Measurements from ENCODE around the gene GPR33. TPM values are rescaled to one million over a fixed set of nuclear protein-coding genes. Genes with fewer than 3 reads are reported as not detected.
"Not testable (repeated sequence)": the region's sequence is repeated elsewhere in the genome, so short reads cannot be mapped to it uniquely, and the experiment has no call there.

The GPR33 gene
- polyA plus RNA-seq, 4 donors: not detected

DNA sequence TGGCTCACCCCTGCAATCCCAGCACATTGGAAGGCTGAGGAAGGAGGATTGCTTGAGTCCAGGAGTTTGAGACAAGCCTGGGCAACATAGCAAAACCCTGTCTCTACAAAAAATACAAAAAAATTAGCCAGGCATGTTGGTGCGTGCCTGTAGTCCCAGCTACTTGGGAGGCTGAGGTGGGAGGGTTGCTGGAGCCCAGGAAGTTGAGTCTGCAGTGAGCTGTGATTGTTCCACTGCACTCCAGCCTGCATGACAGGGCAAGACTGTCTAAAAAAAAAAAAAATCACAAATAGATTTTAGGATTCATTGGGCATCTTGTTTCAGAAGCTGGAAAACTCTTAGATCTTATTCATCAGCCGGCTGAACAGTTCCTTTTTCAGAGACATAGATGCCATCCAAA, 25.4 kb downstream of the GPR33 start:
- not testable (repeated sequence) for DNase-seq (ENCODE audit: low read depth in 4 of 4, low spot score in 2 of 4)

DNA sequence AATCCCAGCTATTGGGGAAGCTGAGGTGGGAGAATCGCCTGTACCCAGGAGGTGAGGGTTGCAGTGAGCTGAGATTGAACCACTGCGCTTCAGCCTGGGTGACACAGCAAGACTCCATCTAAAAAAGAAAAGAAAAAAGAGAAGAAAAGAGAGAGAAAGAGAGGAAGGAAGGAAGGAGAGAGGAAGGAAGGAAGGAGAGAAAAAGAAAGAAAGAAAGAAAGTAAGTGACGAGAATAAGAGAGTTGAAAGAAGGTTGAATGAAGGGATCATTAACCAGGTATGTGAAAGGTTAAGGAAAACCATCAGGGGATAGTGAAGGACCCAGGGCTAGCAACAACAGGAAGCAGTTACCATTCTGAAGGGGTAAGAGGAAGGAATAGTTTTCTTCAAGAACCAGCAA, 26.3 kb downstream of the GPR33 start:
- DNase-seq (ENCODE audit: low read depth in 4 of 4, low spot score in 2 of 4): no peak

DNA sequence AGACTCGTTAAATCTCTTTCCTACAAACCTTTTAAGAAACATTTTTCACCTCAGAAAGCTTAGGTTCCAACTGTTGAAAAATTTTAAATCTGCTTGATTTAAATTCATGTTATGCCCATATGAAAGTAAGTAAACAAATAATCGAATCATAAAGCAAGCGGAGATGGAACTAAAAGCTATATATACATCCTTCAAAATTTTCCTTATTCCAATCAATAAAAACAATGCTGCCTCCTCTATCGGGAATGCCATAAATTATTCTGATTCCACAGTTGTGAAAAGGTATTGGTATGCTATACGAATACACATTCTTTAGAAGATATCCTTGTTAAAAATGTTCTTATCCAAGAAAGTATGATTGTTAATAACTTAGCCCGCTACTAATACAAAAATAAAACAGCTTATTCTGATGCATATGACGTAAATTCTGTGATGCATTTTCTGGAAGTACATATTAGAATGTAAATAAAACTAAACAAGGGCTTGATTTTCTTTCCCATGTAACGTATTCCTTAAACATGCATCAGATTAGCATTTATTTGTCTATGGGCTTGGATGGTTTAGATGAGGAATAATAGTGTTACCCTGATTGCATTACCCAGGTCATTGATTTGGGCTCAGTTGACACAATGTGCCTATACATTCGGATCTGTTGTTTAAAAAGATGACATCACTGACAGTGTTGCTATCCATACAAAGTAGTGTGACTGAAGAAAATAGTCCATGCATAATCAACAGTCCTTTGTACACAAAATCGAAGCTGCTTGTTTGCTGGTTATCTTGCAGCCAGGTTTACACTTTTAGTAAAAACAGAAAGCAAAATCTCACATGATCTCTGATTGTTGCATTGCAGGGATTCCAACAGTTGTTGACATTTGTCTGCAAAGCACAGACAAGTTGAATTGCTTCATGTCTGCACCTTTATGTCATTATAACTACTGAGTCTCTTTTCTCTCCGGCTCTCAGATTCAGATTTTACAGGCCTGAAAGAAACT, 29.9 kb downstream of the GPR33 start:
- no peak for DNase-seq (ENCODE audit: low read depth in 4 of 4, low spot score in 2 of 4)

DNA sequence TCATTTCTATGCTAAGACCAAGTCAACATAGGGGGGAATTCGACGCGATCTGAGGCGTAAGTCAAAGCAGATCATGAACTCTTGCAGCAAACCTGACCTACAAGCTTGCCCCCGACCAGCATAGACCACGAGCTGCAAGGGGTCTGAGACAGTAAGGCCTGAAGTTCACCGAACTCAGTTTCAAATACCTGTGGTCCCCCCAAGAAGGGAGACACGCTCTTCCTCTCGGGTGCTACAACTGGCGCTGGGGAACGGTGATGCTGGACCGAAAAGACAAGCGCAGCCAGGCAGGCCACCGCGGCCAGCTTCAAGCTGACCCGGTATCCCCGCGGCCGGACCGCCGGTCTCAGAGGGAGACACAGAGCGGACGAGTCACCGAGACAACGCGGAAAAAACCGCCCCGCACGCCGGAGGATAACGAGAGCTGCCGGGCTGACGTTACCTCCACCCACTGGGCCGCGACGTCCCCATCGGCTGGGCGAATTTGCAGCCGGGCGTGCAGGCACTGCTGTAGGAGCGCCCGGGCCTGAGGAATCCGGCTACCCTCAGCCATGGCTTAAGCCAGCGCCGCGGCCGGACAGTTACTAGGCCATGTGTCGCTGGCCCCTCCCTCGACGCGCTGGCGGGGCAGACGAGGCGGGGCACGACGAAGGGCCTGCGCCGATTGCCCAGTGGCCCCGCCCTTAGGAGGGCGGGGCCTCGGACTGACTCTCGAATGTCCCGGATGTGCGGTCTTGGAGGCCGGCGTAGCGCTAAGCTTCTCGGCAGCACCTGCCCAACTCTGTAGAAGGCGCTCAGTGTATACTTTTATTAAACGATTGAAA, 30.8 kb downstream of the GPR33 start, which contains the start of gene DTD2:
TSS of gene DTD2 (minus strand) at position 666 of the 824 bp plus-strand sequence. CDS start at position 553, 113 bp downstream.
- peak; percentile 86 to 97 (median 93) for DNase-seq (ENCODE audit: low read depth in 4 of 4, low spot score in 2 of 4)

DNA sequence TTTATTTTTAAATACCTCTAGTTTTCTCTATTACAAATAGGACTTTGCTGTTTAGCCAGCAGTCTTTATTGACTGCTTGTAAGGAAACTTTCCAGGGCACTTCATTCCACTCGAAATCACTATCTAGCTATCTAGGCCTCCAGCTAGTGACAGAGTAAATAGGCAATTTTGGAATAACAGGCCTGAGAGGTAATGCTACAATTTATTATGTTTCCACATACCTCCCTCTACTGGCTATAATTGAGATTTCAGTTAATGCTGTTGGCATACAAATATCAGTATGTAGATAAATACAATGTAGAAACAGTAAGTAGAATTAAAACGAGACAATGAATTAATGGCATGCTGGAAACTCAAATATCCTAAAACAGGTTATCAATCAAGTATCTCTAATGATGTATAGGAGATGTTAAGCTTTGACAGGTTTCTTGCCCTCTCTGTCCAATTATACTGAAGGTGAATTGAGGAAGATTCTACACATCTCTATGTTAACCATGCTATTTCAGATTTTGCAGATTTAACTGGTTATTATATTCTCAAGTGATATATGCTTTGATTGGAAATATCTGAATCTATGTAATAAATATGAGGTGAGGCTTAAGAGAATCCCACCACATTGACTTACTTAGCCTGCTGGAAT, 37.7 kb downstream of the GPR33 start:
- DNase-seq (ENCODE audit: low read depth in 4 of 4, low spot score in 2 of 4): no peak

DNA sequence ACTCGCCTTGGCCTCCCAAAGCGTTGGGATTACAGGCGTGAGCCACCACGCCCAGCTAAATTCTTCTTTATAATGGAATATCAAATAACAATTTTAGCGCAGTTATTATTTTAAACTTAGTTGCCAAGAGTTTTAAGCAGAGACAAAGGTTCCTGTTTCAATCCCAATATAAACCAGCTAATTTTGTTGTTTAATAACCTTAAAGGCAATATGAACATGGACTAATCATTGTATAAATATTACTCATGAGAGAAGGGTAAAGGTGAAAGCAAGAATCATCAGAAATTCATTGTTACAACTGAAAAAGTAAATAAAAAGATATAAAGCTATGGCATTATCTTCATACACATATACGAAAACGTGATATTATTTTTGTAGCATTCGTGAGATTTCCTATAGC, 38.7 kb downstream of the GPR33 start:
- no peak for DNase-seq (ENCODE audit: low read depth in 4 of 4, low spot score in 2 of 4)

DNA sequence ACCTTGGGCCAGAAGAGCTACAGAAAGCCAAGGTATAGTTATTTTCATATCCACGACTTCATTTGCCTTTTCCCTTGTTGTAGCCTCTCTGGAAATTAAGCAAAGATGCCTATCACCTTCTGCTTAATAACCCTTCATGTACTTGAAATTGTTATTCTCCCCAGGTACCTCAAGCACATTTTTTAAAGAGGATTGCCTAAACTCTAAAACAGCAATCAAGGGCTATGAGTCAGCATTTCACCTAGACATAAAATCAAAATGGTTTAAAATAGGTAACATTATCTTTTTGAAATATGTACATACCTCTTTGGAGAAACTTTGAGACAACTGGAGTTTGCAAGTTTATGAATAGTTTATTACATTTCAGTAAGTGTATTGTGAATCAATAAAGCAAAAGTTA, 42.1 kb downstream of the GPR33 start:
- DNase-seq (ENCODE audit: low read depth in 4 of 4, low spot score in 2 of 4): no peak

DNA sequence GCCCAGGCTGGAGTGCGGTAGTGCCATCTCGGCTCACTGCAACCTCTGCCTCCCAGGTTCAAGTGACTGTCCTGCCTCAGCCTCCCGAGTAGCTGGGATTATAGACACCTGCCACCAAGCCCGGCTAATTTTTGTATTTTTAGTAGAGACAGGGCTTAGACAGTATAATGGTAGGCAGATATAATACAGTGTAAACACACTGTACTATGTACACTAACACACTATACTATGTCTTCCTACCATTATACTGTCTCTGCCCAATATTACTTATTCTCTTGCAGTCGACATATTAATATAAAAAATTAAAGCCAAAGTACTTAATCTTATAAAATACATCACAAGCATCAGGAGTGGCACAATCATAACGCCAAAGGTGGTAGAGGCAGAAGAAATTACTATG, 45.6 kb downstream of the GPR33 start:
- no peak for DNase-seq (ENCODE audit: low read depth in 4 of 4, low spot score in 2 of 4)

DNA sequence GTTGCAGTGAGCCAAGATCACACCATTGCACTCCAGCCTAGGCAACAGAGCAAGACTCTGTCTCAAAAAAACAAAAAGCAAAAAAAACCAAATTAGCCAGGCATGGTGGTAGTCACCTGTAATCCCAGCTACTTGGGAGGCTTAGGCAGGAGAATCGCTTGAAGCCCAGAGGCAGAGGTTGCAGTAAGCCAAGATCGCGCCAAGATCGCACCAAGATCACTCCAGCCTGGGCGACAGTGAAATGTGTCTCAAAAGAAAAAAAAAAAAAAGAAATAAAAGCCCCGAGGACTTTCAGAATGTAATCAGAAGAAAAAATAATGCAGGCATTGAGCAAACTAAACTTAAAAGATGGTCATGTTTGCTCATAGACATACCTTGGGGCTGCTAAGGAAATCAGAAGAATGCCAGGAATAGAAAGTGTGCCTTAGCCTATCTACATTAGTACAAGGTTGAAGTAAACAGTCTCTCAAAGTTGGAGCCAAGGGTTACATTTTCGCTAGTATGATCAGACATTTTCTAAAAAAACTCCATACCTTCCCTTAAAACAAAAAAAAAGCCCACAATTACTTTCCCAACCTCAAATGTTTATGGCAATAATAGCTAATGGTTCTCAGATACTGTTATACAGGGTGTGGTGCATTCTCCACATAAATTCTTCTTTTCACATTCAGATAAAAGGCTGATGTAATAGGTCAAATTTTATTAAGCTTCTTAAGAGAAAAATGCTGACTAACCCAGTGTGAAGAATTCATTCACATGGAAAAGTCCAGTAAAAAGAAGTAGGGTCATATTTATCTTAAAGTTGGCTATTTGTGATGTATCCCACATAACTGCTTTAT, 46.3 kb downstream of the GPR33 start:
- no peak for DNase-seq (ENCODE audit: low read depth in 4 of 4, low spot score in 2 of 4)

DNA sequence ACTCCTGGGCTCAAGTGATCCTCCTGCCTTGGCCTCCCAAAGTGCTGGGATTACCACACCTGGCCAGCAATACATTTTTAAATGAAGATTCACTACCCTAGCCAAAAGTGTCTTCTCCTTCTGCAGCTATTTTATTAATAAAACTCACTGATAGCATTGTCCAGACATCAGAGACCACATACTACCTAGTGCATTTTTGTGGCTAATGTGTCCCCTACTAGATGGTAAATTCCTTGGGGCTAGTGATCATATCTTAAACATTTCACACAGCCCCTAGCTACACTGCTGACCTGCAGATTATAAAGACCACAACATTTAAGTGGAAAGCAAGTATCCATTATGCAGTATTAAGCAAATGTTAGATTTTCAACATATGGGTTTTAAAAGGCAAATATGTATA, 47.6 kb downstream of the GPR33 start:
- no peak for DNase-seq (ENCODE audit: low read depth in 4 of 4, low spot score in 2 of 4)

DNA sequence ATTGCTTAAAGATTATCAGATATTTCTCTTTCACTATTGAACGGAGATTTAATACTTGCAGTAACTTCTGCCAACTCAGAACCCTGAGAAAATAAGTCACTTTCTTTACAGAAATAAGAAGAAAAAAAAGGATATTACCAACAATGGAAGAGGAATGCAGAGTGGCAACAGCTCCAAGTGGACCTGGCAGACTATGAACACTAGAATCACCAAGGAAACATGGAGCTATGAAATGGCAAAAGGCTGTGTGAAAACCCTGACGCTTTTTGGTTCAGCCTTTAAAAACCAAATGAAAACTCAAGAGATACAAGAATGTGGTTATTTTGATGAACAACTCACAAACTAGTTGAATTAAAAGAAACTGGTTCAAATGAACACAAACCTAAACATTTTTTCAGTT, 48.3 kb downstream of the GPR33 start:
- DNase-seq (ENCODE audit: low read depth in 4 of 4, low spot score in 2 of 4): no peak

DNA sequence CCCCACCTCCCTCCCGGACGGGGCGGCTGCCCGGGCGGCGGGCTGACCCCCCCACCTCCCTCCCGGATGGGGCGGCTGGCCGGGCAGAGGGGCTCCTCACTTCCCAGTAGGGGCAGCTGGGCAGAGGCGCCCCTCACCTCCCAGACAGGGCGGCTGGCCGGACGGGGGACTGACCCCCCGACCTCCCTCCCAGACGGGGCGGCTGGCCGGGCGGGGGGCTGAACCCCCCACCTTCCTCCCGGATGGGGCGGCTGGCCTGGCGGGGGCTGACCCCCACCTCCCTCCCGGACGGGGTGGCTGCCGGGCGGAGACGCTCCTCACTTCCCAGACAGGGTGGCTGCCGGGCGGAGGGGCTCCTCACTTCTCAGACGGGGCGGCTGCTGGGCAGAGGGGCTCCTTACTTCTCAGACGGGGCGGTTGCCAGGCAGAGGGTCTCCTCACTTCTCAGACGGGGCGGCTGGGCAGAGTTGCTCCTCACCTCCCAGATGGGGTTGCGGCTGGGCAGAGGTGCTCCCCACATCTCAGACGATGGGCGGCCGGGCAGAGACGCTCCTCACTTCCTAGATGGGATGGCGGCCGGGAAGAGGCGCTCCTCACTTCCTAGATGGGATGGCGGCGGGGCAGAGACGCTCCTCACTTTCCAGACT, 50.7 kb downstream of the GPR33 start:
- not testable (repeated sequence) for DNase-seq (ENCODE audit: low read depth in 4 of 4, low spot score in 2 of 4)

DNA sequence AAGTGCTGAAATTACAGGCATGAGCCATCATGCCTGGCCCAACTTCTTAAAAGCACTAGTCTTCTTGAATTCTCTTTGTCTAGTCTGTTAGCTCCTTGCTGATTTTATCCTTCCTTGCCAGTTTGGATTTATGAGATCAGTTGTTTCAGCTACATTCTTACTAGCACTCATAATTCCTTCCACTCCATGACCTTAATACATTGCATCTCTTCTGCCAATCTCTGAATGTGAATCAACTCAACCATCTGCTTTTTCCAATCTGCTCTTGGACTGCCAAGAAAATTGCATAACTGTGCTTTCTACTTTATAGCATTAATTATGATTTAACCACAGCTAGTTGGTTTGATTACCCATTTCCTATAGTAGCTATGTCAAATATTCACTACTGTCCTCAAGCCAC, 52.6 kb downstream of the GPR33 start:
- DNase-seq (ENCODE audit: low read depth in 4 of 4, low spot score in 2 of 4): no peak

Other genes starting within 250 kb of the GPR33 start
- gene HEATR5A, start 67.5 kb downstream of the GPR33 start, polyA plus RNA-seq (ENCODE audit: insufficient read length in 4 of 4): 10 to 100 TPM; 16.9 to 19.4 (median 17.8) TPM
- gene DTD2, start 30.5 kb downstream of the GPR33 start, polyA plus RNA-seq (ENCODE audit: insufficient read length in 4 of 4): 10 to 100 TPM; 18.3 to 21.5 (median 19.0) TPM
- 10 to 100 TPM; 13.3 to 18.5 (median 15.8) TPM for gene NUBPL, start 73.4 kb upstream of the GPR33 start, polyA plus RNA-seq (ENCODE audit: insufficient read length in 4 of 4)

Data from left renal cortex interstitium (tissue), 4 donors.